Gastrocnemius medialis (tissue), 4 donors: ENCODE results near the gene TBC1D10A. TPM values are rescaled to one million over a fixed set of nuclear protein-coding genes. Genes with fewer than 3 reads are reported as not detected.

ENCODE experiments used
- ATAC-seq, 2 donors: fragments of 150-250 bp; one replicate each; pipeline ENCODE4 v1.9.1; 2016
- DNase-seq, 2 donors: peaks; one replicate each; pipeline ENCODE4 v3.0.0-alpha.2; 2019
- H3K27ac ChIP-seq, 4 donors: fragments of 200-600 bp; sonication (generic); 1 replicate in 1 of 4; 2 replicates in 3 of 4; pipeline ENCODE4 v1.5.1; 2016 to 2018; ENCODE audit warnings: mild to moderate bottlenecking in 2 of 4, moderate library complexity in 1 of 4
- H3K27me3 ChIP-seq, 3 donors: fragments of 200-600 bp; sonication (generic) in 2 of 3; 1 replicate in 1 of 3; 2 replicates in 2 of 3; pipeline versions ENCODE4 v1.5.1 to v1.6.0; 2016 to 2019; ENCODE audit warnings: mild to moderate bottlenecking in 1 of 3, moderate library complexity in 1 of 3
- H3K36me3 ChIP-seq, 2 donors: fragments of 200-600 bp; sonication (generic) in 1 of 2; one replicate each; pipeline ENCODE4 v1.5.1; 2017 to 2018
- H3K4me1 ChIP-seq, 2 donors: fragments of 200-600 bp; sonication (generic) in 1 of 2; one replicate each; pipeline ENCODE4 v1.5.1; 2016 to 2017; ENCODE audit warnings: mild to moderate bottlenecking in 2 of 2
- H3K4me3 ChIP-seq, 4 donors: fragments of 200-600 bp; sonication (generic) in 3 of 4; 1 replicate in 1 of 4; 2 replicates in 3 of 4; pipeline ENCODE4 v1.5.1; 2016 to 2019; ENCODE audit warnings: mild to moderate bottlenecking in 2 of 4
- H3K9me3 ChIP-seq, 3 donors: fragments of 200-600 bp; sonication (generic) in 2 of 3; 1 replicate in 1 of 3; 2 replicates in 2 of 3; pipeline ENCODE4 v1.5.1; 2016 to 2019
- CTCF ChIP-seq, 5 experiments: fragments of 450-650 bp in 3 of 5; fragments of 200-600 bp in 2 of 5; sonication (generic) in 2 of 5; IDR thresholded peaks in 4 of 5; conservative IDR thresholded peaks in 1 of 5; 1 replicate in 4 of 5; 2 replicates in 1 of 5; pipeline ENCODE4 v1.5.1; 2016 to 2019; ENCODE audit warnings: antibody characterized with exemption in 5 of 5, mild to moderate bottlenecking in 3 of 5, moderate library complexity in 3 of 5
- POLR2A ChIP-seq, 2 donors: fragments of 450-650 bp; IDR thresholded peaks; one replicate each; pipeline ENCODE4 v1.6.1; 2017; ENCODE audit warnings: antibody characterized with exemption in 2 of 2, mild to moderate bottlenecking in 2 of 2, moderate library complexity in 2 of 2
- in situ Hi-C, 4 donors: fragments of 200-750 bp; cut with MboI; loops; one replicate each; pipeline versions ENCODE4 v1.15.0 to v1.8.0; 2017; ENCODE audit warnings: low sequenced_read_pairs in 4 of 4
- intact Hi-C: fragments of 100-400 bp; cut with DNase I; formaldehyde crosslinking; loops from one replicate; pipeline ENCODE4 v1.15.1; 2023; ENCODE audit warnings: low total_unique reads
- total RNA-seq, 4 donors: library from RNA; depleted of rRNA; stranded (reverse); fragments of >200 nt; gene quantifications; one replicate each; pipeline versions ENCODE4 v1.1.0 to v1.2.3, GENCODE V29; 2016

Gene TBC1D10A
- total RNA-seq, 4 donors from 2014 or later = 4.1 to 9.6 (median 6.2) TPM

- Histone ChIP-seq H3K27me3 (no peaks in the 10 kb centered on the region), H3K4me3 (no peak overlapping the region), H3K9me3 (no peaks in the 10 kb centered on the region), H3K27ac (no peak overlapping the region), H3K36me3 (no peaks in the 10 kb centered on the region), H3K4me1 (no peaks in the 10 kb centered on the region)
- TF ChIP-seq CTCF (IDR thresholded peaks at IDR 0.05 in 4 of 5, conservative IDR thresholded peaks at IDR 0.05 in 1 of 5) (no peak), POLR2A (IDR thresholded peaks at IDR 0.05) (no peak)
- in situ Hi-C loops = no loop called here
- DNase-seq (no peak), ATAC-seq (no peak)
- intact Hi-C loops = no loop called here
Measured at GRCh38 chr22:30371981-30372380, 45.2 kb upstream of the TBC1D10A start.

- no peak overlapping the region for H3K27ac ChIP-seq
- no peaks in the 10 kb centered on the region for H3K9me3 ChIP-seq
- intact Hi-C loops = no loop called here
- in situ Hi-C loops = no loop called here
- ATAC-seq (no peak), DNase-seq (no peak)
- H3K27me3 ChIP-seq = no peaks in the 10 kb centered on the region
- H3K36me3 ChIP-seq = no peaks in the 10 kb centered on the region
- H3K4me1 ChIP-seq = no peaks in the 10 kb centered on the region
- TF ChIP-seq CTCF (IDR thresholded peaks at IDR 0.05 in 4 of 5, conservative IDR thresholded peaks at IDR 0.05 in 1 of 5) (no peak), POLR2A (IDR thresholded peaks at IDR 0.05) (no peak)
- no peak overlapping the region for H3K4me3 ChIP-seq
Measured at GRCh38 chr22:30371321-30371720, 44.6 kb upstream of the TBC1D10A start.

GRCh38 chr22:30370641-30371230, 44.0 kb upstream of the TBC1D10A start:
- TF ChIP-seq POLR2A (IDR thresholded peaks at IDR 0.05) = no peak
- TF ChIP-seq CTCF (IDR thresholded peaks at IDR 0.05 in 4 of 5, conservative IDR thresholded peaks at IDR 0.05 in 1 of 5) = no peak
- no peaks in the 10 kb centered on the region for H3K36me3 ChIP-seq
- in situ Hi-C loops (no loop called here), intact Hi-C loops (no loop called here)
- ATAC-seq = no peak
- H3K27ac ChIP-seq = no peak overlapping the region
- H3K4me1 ChIP-seq = no peaks in the 10 kb centered on the region
- no peak overlapping the region for H3K4me3 ChIP-seq
- no peak for DNase-seq
- H3K27me3 ChIP-seq = no peaks in the 10 kb centered on the region
- H3K9me3 ChIP-seq = no peaks in the 10 kb centered on the region

GRCh38 chr22:30368420-30368819, 41.7 kb upstream of the TBC1D10A start:
- Histone ChIP-seq H3K9me3 (no peaks in the 10 kb centered on the region), H3K4me1 (no peaks in the 10 kb centered on the region), H3K36me3 (no peaks in the 10 kb centered on the region), H3K4me3 (no peak overlapping the region), H3K27ac (no peak overlapping the region), H3K27me3 (no peaks in the 10 kb centered on the region)
- intact Hi-C loops (no loop called here), in situ Hi-C loops (loop anchor here in 1 of 4 donors (10.0 kb wide), 1 partner anchor 74 kb away; no protein-coding TSS in a partner anchor)
- TF ChIP-seq POLR2A (IDR thresholded peaks at IDR 0.05) (no peak), CTCF (IDR thresholded peaks at IDR 0.05 in 4 of 5, conservative IDR thresholded peaks at IDR 0.05 in 1 of 5) (no peak)
- DNase-seq (no peak), ATAC-seq (no peak)

- ATAC-seq (no peak), DNase-seq (no peak)
- in situ Hi-C loops = loop anchor here in 1 of 4 donors (10.0 kb wide), 1 partner anchor 71 kb away; no protein-coding TSS in a partner anchor
Measured at GRCh38 chr22:30365891-30366290, 39.1 kb upstream of the TBC1D10A start.

More at GRCh38 chr22:30365891-30366290, 39.1 kb upstream of the TBC1D10A start:
- intact Hi-C loops = no loop called here
- Histone ChIP-seq H3K9me3 (no peaks in the 10 kb centered on the region), H3K4me3 (no peak overlapping the region), H3K27ac (no peak overlapping the region), H3K4me1 (no peaks in the 10 kb centered on the region), H3K27me3 (no peaks in the 10 kb centered on the region), H3K36me3 (no peaks in the 10 kb centered on the region)
- no peak for TF ChIP-seq CTCF (IDR thresholded peaks at IDR 0.05 in 4 of 5, conservative IDR thresholded peaks at IDR 0.05 in 1 of 5)
- TF ChIP-seq POLR2A (IDR thresholded peaks at IDR 0.05) = no peak
